B cell (primary cell): Measurements from ENCODE around the gene DRD3. TPM values are rescaled to one million over a fixed set of nuclear protein-coding genes. Genes with fewer than 3 reads are reported as not detected.
A peak's percentile ranks its signal among the peaks of the same experiment; 100 is the strongest.

Experiments
- ATAC-seq: fragments of 200-7000 bp; cut with Tn5 transposase; one replicate; pipeline ENCODE4 v1.10.0; 2021; ENCODE audit warnings: low read depth, mild to moderate bottlenecking, moderate number of reproducible peaks, moderate library complexity
- CTCF ChIA-PET: fragments of 350-600 bp; sonication (Branson Sonifier 250); formaldehyde crosslinking; loops from one replicate; lab custom pipeline; 2021; ENCODE audit warnings: antibody characterized with exemption, inconsistent platforms; lab: Charles Lee
- POLR2A ChIA-PET: fragments of 350-600 bp; sonication (Branson Sonifier 250); formaldehyde crosslinking; loops from one replicate; lab custom pipeline; 2021; ENCODE audit warnings: antibody characterized with exemption; lab: Charles Lee
- DNase-seq: peaks from one replicate; pipeline ENCODE4 v3.0.0; 2013
- H2AFZ ChIP-seq: 2 replicates; pipeline ENCODE4 v1.6.1; 2012; ENCODE audit warnings: mild to moderate bottlenecking, low read depth, low read length; ENCODE audit not compliant: insufficient read depth, poor library complexity, severe bottlenecking
- H3K27ac ChIP-seq, 2 donors: 1 replicate in 1 of 2; 2 replicates in 1 of 2; pipeline ENCODE4 v1.5.1; 2012 to 2013; ENCODE audit warnings: low read length in 2 of 2, mild to moderate bottlenecking in 2 of 2, moderate library complexity in 1 of 2
- H3K27me3 ChIP-seq, 4 experiments: fragments of 200-600 bp in 1 of 4; sonication (generic) in 1 of 4; replicated peaks in 1 of 4; 1 replicate in 2 of 4; 2 replicates in 2 of 4; pipeline versions ENCODE4 v1.6.1 to v1.7.0; 2013 to 2016; ENCODE audit warnings: low read length in 3 of 4, mild to moderate bottlenecking in 2 of 4, mixed read lengths in 1 of 4, moderate library complexity in 1 of 4; ENCODE audit not compliant: insufficient read depth in 4 of 4, control insufficient read depth in 3 of 4; ENCODE audit errors: control extremely low read depth in 1 of 4
- H3K36me3 ChIP-seq, 2 experiments: replicated peaks in 1 of 2; 1 replicate in 1 of 2; 2 replicates in 1 of 2; pipeline versions ENCODE4 v1.6.1 to v1.7.1; 2013; ENCODE audit warnings: low read length in 1 of 2; ENCODE audit not compliant: insufficient read depth in 2 of 2, control insufficient read depth in 1 of 2; ENCODE audit errors: control extremely low read depth in 1 of 2, extremely low read depth in 1 of 2
- H3K4me1 ChIP-seq, 2 donors: fragments of 200-600 bp in 1 of 2; sonication (generic) in 1 of 2; 1 replicate in 1 of 2; 2 replicates in 1 of 2; pipeline versions ENCODE4 v1.5.1 to v1.6.1; 2013 to 2017; ENCODE audit warnings: low read length in 2 of 2; ENCODE audit not compliant: control insufficient read depth in 2 of 2, insufficient read depth in 2 of 2
- H3K4me2 ChIP-seq: replicated peaks from 2 replicates; pipeline ENCODE3; 2012; ENCODE audit warnings: mild to moderate bottlenecking, low read depth, low read length; ENCODE audit not compliant: poor library complexity, severe bottlenecking
- H3K4me3 ChIP-seq, 5 experiments: fragments of 200-600 bp in 1 of 5; sonication (generic) in 1 of 5; 1 replicate in 3 of 5; 2 replicates in 2 of 5; pipeline versions ENCODE4 v1.5.1 to v1.7.0; 2011 to 2016; ENCODE audit warnings: low read length in 4 of 5, mild to moderate bottlenecking in 4 of 5, low read depth in 2 of 5, control low read depth in 1 of 5, moderate library complexity in 1 of 5; ENCODE audit not compliant: insufficient read depth in 1 of 5; ENCODE audit errors: control extremely low read depth in 1 of 5, extremely low read depth in 1 of 5
- H3K79me2 ChIP-seq: fragments of 200-600 bp; sonication (generic); one replicate; pipeline ENCODE4 v1.6.0; 2016; ENCODE audit warnings: low read length; ENCODE audit not compliant: control insufficient read depth, insufficient read depth
- H3K9ac ChIP-seq: fragments of 200-600 bp; sonication (generic); 2 replicates; pipeline ENCODE4 v1.6.1; 2017; ENCODE audit warnings: mild to moderate bottlenecking, low read length, moderate library complexity
- H3K9me3 ChIP-seq, 3 donors: one replicate each; pipeline versions ENCODE4 v1.6.1 to v1.7.1; 2013; ENCODE audit warnings: low read length in 2 of 3; ENCODE audit not compliant: control insufficient read depth in 2 of 3, insufficient read depth in 1 of 3; ENCODE audit errors: control extremely low read depth in 1 of 3
- H4K20me1 ChIP-seq: 2 replicates; pipeline ENCODE4 v1.6.0; 2012; ENCODE audit warnings: mild to moderate bottlenecking, low read length; ENCODE audit not compliant: insufficient read depth, control insufficient read depth, poor library complexity, severe bottlenecking
- H3K27ac Mint-ChIP-seq: one replicate; pipeline ENCODE4 v1.8.0; 2021; ENCODE audit warnings: mixed read lengths
- H3K27me3 Mint-ChIP-seq: one replicate; pipeline ENCODE4 v1.8.0; 2021; ENCODE audit warnings: mixed read lengths
- H3K4me1 Mint-ChIP-seq: one replicate; pipeline ENCODE4 v1.8.0; 2021; ENCODE audit warnings: mixed read lengths
- H3K4me3 Mint-ChIP-seq: one replicate; pipeline ENCODE4 v1.8.0; 2021; ENCODE audit warnings: mixed read lengths
- H3K9me3 Mint-ChIP-seq: one replicate; pipeline ENCODE4 v1.8.0; 2022; ENCODE audit warnings: mixed read lengths; ENCODE audit not compliant: insufficient read depth
- EZH2 ChIP-seq: IDR thresholded peaks from 2 replicates; pipeline ENCODE4 v1.6.1; 2012; ENCODE audit warnings: borderline replicate concordance, low read depth, mild to moderate bottlenecking, moderate library complexity, low read length; ENCODE audit not compliant: insufficient read depth, poor library complexity, severe bottlenecking
- WGBS: methylation state at CpG from one replicate; pipeline ENCODE4 v1.1.5; 2013; ENCODE audit warnings: missing lambda C conversion rate; ENCODE audit not compliant: insufficient coverage; 5-methylcytosine and 5-hydroxymethylcytosine counted together
- intact Hi-C: fragments of 100-400 bp; cut with micrococcal nuclease; formaldehyde crosslinking; loops from one replicate; pipeline ENCODE4 v1.10.0; 2022
- polyA plus RNA-seq: library from polyadenylated mRNA; depleted of rRNA; stranded (reverse); fragments of >200 nt; gene quantifications from 2 replicates; pipeline ENCODE4 v1.2.3, GENCODE V29; 2012
- total RNA-seq, 2 donors: library from RNA; stranded (reverse); fragments of 120-200 nt in 1 of 2; gene quantifications; 1 replicate in 1 of 2; 2 replicates in 1 of 2; pipeline versions ENCODE4 v1.2.3 to v1.2.4, GENCODE V29; 2013 to 2022
- TF ChIP-seq, protein P1 (sequence below): fragments of 200-600 bp; IDR thresholded peaks from one replicate; pipeline ENCODE4 v1.8.0; 2022; ENCODE audit warnings: antibody characterized with exemption, mild to moderate bottlenecking

The DRD3 gene
- total and polyA plus RNA-seq, 2 donors (not counting 1 experiment from before 2014, with no cell fraction given) = not detected

DNA sequence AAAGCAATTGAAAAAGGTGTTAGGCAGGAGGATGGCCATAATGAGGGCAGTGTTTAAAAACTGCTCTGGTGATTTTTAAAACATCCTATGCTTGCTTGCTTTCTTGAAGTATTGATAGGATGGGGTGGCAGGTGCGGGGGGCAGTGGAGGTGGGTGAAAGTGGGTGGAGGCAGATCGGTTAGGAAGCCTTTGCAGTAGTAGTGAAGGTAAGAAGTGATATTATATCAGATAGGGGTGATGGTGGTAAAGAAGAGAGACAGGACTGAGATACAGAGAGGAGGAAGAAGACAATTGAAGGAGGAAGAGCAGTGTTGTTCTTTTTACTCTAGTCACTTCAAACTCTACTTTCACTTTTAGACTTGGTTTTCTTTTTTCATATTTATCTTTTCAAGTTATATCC is 47.5 kb upstream of the DRD3 start:
- peak overlapping the region; percentile 67 for H3K4me3 Mint-ChIP-seq
- peak overlapping the region; percentile 31 for H3K9ac ChIP-seq
- peaks cover 43 to 55% of the 10 kb centered on the region in 2 donors for H3K4me1 ChIP-seq
- 79% methylated on average over 2 of the region's 2 CpGs for WGBS
- no peak for DNase-seq
- H3K27me3 ChIP-seq = no peaks in the 10 kb centered on the region
- no peak for ATAC-seq
- POLR2A ChIA-PET = interaction anchor here (2.0 kb wide), 1 partner anchor 12 kb away, joined by 8 read pairs; no protein-coding TSS in a partner anchor
- intact Hi-C loops = no loop called here
- peak overlapping the region in 1 of 5 experiments; percentile 37 for H3K4me3 ChIP-seq
- peaks cover 6 to 15% (median 15%) of the 10 kb centered on the region in 3 donors for H3K9me3 ChIP-seq
- peak overlapping the region; percentile 74 for H2AFZ ChIP-seq
- no peaks in the 10 kb centered on the region for H3K27me3 Mint-ChIP-seq
- no peak for TF ChIP-seq EZH2
- TF ChIP-seq, protein P1, sequence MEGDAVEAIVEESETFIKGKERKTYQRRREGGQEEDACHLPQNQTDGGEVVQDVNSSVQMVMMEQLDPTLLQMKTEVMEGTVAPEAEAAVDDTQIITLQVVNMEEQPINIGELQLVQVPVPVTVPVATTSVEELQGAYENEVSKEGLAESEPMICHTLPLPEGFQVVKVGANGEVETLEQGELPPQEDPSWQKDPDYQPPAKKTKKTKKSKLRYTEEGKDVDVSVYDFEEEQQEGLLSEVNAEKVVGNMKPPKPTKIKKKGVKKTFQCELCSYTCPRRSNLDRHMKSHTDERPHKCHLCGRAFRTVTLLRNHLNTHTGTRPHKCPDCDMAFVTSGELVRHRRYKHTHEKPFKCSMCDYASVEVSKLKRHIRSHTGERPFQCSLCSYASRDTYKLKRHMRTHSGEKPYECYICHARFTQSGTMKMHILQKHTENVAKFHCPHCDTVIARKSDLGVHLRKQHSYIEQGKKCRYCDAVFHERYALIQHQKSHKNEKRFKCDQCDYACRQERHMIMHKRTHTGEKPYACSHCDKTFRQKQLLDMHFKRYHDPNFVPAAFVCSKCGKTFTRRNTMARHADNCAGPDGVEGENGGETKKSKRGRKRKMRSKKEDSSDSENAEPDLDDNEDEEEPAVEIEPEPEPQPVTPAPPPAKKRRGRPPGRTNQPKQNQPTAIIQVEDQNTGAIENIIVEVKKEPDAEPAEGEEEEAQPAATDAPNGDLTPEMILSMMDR = no peak
- peaks cover 65% of the 10 kb centered on the region for H3K4me1 Mint-ChIP-seq
- no peaks in the 10 kb centered on the region for H4K20me1 ChIP-seq
- H3K27ac ChIP-seq = peak overlapping the region; percentile 46 to 69
- H3K79me2 ChIP-seq = peaks cover 12% of the 10 kb centered on the region
- H3K4me2 ChIP-seq = peak overlapping the region; percentile 63
- CTCF ChIA-PET = interaction anchor here (1.9 to 2.5 kb wide), 3 partner anchors 8 to 65 kb away, joined by 6 to 11 read pairs (median 7); no protein-coding TSS in a partner anchor
- peaks cover 3% of the 10 kb centered on the region for H3K9me3 Mint-ChIP-seq
- peaks cover 0 to 2% of the 10 kb centered on the region in 2 experiments for H3K36me3 ChIP-seq
- H3K27ac Mint-ChIP-seq = peak overlapping the region; percentile 90

DNA sequence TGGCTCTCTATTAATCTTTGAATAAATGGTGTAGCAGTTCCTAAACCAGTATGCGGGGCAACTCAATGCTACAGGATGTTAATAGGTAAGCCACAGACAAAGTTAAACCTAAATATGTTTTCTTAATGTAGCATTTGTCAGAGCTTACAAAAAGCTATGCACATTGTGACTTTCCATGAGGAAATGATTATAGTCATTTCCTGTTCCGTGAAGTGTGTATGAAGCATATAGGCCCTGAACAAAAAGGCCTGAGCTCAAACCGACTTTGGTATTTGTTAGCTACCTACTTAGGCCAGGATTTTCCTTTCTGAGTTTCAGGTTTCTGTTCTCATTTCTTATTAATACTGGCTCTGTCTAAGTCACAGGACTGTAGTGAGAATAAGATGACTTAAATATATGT is 44.3 kb upstream of the DRD3 start:
- Histone ChIP-seq H3K27ac (peak overlapping the region; percentile 73 to 80), H3K4me3 (no peak overlapping the region), H4K20me1 (no peaks in the 10 kb centered on the region), H3K27me3 (no peaks in the 10 kb centered on the region), H3K9me3 (peaks cover 6 to 15% (median 15%) of the 10 kb centered on the region in 3 donors), H3K36me3 (peaks cover 0 to 2% of the 10 kb centered on the region in 2 experiments), H2AFZ (peak overlapping the region; percentile 32), H3K4me2 (peak overlapping the region; percentile 25), H3K9ac (no peak overlapping the region), H3K4me1 (peaks cover 59 to 76% of the 10 kb centered on the region in 2 donors), H3K79me2 (peaks cover 42% of the 10 kb centered on the region)
- peak; percentile 58 for ATAC-seq
- H3K27ac Mint-ChIP-seq = peak overlapping the region; percentile 85
- WGBS = no CpG with 5 or more reads among the region's 3 CpGs
- intact Hi-C loops = loop anchor here (1.0 kb wide), 1 partner anchor 9 kb away; no protein-coding TSS in a partner anchor
- no peaks in the 10 kb centered on the region for H3K27me3 Mint-ChIP-seq
- H3K4me1 Mint-ChIP-seq = peaks cover 81% of the 10 kb centered on the region
- POLR2A ChIA-PET = interaction anchor here (1.3 to 2.6 kb wide), 3 partner anchors 9 to 68 kb away, joined by 3 to 20 read pairs (median 5); no protein-coding TSS in a partner anchor
- H3K4me3 Mint-ChIP-seq = no peak overlapping the region
- CTCF ChIA-PET = interaction anchor here (1.0 to 5.2 kb wide), 5 partner anchors 9 to 71 kb away, joined by 5 to 36 read pairs (median 10); no protein-coding TSS in a partner anchor
- TF ChIP-seq, protein P1 = no peak
- TF ChIP-seq EZH2 = no peak
- H3K9me3 Mint-ChIP-seq = peaks cover 3% of the 10 kb centered on the region
- peak; percentile 63 for DNase-seq
